Fibroblast of pulmonary artery (primary cell): ENCODE results near the gene CTSG.
"Not testable (repeated sequence)": the region's sequence is repeated elsewhere in the genome, so short reads cannot be mapped to it uniquely, and the experiment has no call there.

Experiments used
- DNase-seq: peaks from one replicate; pipeline ENCODE4 v3.0.0-alpha.2; 2010; ENCODE audit warnings: low read depth
- H3K4me3 ChIP-seq: replicated peaks from 2 replicates; pipeline ENCODE4 v1.5.1; 2011; ENCODE audit warnings: low read depth, mild to moderate bottlenecking, control low read depth, low read length, moderate library complexity
- CTCF ChIP-seq: IDR thresholded peaks from 2 replicates; pipeline ENCODE4 v1.5.1; 2011; ENCODE audit warnings: mild to moderate bottlenecking, control low read depth, low read length, inconsistent platforms; ENCODE audit errors: missing control alignments

CTSG gene

GRCh38 chr14:24542346-24542936 is 33.6 kb downstream of the CTSG start:
- H3K4me3 ChIP-seq: no peak overlapping the region
- DNase-seq: no peak
- TF ChIP-seq CTCF: no peak

GRCh38 chr14:24535737-24536136 is 40.3 kb downstream of the CTSG start:
- no peak overlapping the region for H3K4me3 ChIP-seq
- TF ChIP-seq CTCF: no peak
- DNase-seq: no peak

GRCh38 chr14:24534286-24534685 is 41.8 kb downstream of the CTSG start:
- TF ChIP-seq CTCF: no peak
- H3K4me3 ChIP-seq: no peak overlapping the region
- DNase-seq: no peak

GRCh38 chr14:24525877-24526620 is 50.0 kb downstream of the CTSG start:
- H3K4me3 ChIP-seq, DNase-seq: not testable (repeated sequence)
